Thoracic aorta (tissue), 2 donors: Measurements from ENCODE around the gene UROS. TPM values are rescaled to one million over a fixed set of nuclear protein-coding genes. Genes with fewer than 3 reads are reported as not detected.

Experiments
- ATAC-seq: fragments of 150-250 bp; one replicate; pipeline ENCODE4 v1.8.0; 2017; ENCODE audit warnings: low read depth; ENCODE audit not compliant: insufficient number of reproducible peaks, low FRiP score
- DNase-seq: peaks from one replicate; pipeline ENCODE4 v3.0.0-alpha.2; 2020; ENCODE audit warnings: low spot score
- H3K27ac ChIP-seq, 2 donors: fragments of 200-600 bp; sonication (generic); 1 replicate in 1 of 2; 2 replicates in 1 of 2; pipeline ENCODE4 v1.5.1; 2016; ENCODE audit warnings: mild to moderate bottlenecking in 2 of 2, moderate library complexity in 2 of 2
- H3K27me3 ChIP-seq: fragments of 200-600 bp; sonication (generic); replicated peaks from 2 replicates; pipeline ENCODE4 v1.6.0; 2016; ENCODE audit warnings: mild to moderate bottlenecking; ENCODE audit not compliant: insufficient read depth
- H3K36me3 ChIP-seq: fragments of 200-600 bp; sonication (generic); one replicate; pipeline ENCODE4 v1.5.1; 2016
- H3K4me1 ChIP-seq, 2 donors: fragments of 200-600 bp; sonication (generic); 1 replicate in 1 of 2; 2 replicates in 1 of 2; pipeline versions ENCODE4 v1.5.1 to v1.6.0; 2016; ENCODE audit warnings: low read depth in 2 of 2, mild to moderate bottlenecking in 1 of 2; ENCODE audit not compliant: control insufficient read depth in 1 of 2
- H3K4me3 ChIP-seq: fragments of 200-600 bp; sonication (generic); 2 replicates; pipeline ENCODE4 v1.5.1; 2016; ENCODE audit warnings: mild to moderate bottlenecking
- H3K9me3 ChIP-seq: fragments of 200-600 bp; sonication (generic); 2 replicates; pipeline ENCODE4 v1.5.1; 2016
- total RNA-seq, 2 donors: library from RNA; depleted of rRNA; stranded (reverse); fragments of >200 nt; gene quantifications; one replicate each; pipeline versions ENCODE4 v1.1.0 to v1.2.3, GENCODE V29; 2016
- TF ChIP-seq, protein P1 (sequence below): fragments of 200-600 bp; sonication (generic); IDR thresholded peaks from one replicate; pipeline ENCODE4 v1.5.1; 2019; ENCODE audit warnings: antibody characterized with exemption

UROS gene
- 10 to 100 TPM; 25.5 to 34.3 TPM for total RNA-seq

DNA sequence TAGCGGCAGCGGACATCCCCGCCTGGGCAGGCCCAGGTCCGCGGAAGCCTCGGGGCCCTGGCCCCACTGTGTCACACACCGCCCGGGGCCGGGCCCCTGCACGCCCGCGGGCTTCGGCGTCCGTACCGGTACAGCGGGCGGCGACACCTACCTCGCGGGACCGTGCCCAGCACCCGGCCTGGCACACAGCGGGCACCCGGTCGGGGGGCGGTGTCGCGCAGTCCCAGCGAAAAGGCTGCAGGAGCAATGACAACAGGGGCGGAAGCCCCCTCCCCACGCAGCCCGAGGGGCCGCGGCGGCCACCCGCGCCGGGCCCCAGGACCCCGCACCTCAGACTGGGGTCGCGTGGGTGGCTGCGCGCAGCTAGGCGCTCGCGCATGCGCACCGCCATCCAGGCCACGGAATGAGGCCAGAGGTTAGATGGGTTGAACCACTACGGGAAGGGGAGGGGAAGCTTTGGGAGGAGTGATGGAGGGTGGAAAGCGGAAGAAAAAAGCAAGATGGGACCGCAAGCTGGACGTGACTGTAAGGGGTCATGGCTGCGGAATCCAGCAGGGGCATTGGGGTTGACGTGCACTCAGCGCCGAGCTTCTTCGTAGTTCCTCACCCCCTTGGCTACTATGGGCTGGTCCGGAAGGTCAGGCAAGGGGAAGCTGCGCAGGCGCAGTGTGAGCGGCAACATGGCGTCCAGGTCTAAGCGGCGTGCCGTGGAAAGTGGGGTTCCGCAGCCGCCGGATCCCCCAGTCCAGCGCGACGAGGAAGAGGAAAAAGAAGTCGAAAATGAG is at the start of gene UROS, which contains the start of gene BCCIP:
TSS of gene UROS (minus strand) at position 381 of the 785 bp plus-strand sequence. CDS start 6,759 bp downstream, outside the sequence.
TSS of gene BCCIP (plus strand) at position 669 of the 785 bp plus-strand sequence. CDS start at position 681, 12 bp downstream.
- H3K4me1 ChIP-seq, result peaks cover 16 to 37% of the 10 kb centered on the region in 2 donors
- TF ChIP-seq, protein P1, sequence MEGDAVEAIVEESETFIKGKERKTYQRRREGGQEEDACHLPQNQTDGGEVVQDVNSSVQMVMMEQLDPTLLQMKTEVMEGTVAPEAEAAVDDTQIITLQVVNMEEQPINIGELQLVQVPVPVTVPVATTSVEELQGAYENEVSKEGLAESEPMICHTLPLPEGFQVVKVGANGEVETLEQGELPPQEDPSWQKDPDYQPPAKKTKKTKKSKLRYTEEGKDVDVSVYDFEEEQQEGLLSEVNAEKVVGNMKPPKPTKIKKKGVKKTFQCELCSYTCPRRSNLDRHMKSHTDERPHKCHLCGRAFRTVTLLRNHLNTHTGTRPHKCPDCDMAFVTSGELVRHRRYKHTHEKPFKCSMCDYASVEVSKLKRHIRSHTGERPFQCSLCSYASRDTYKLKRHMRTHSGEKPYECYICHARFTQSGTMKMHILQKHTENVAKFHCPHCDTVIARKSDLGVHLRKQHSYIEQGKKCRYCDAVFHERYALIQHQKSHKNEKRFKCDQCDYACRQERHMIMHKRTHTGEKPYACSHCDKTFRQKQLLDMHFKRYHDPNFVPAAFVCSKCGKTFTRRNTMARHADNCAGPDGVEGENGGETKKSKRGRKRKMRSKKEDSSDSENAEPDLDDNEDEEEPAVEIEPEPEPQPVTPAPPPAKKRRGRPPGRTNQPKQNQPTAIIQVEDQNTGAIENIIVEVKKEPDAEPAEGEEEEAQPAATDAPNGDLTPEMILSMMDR, result no peak
- no peaks in the 10 kb centered on the region for H3K9me3 ChIP-seq
- DNase-seq (peak; percentile 49), ATAC-seq (peak; percentile 97)
- no peaks in the 10 kb centered on the region for H3K27me3 ChIP-seq
- H3K27ac ChIP-seq, result peak within 1 kb of the TSS; percentile 66 to 91
- peak within 1 kb of the TSS; percentile 89 for H3K4me3 ChIP-seq
- peaks cover 2% of the 10 kb centered on the region for H3K36me3 ChIP-seq

DNA sequence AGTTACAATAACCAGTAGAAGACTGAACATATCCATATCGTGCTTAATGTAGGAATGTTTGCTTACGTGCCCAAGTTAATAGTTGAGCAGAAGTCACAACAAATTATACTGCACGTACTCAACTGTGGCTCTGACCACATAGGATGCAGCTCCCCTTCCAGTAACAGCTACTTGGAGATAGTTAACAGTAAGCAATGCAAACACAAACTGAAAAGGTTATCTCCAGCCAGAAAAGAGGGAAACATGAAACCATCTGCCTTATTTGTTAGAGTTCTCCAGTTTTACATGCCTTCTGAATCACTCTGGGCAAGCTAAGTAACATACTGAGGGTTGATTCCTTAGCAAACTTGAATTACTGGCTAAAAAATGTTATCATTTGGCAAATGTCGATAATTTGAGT is 48.3 kb upstream of the UROS start:
- Histone ChIP-seq H3K27me3 (no peaks in the 10 kb centered on the region), H3K27ac (no peak overlapping the region), H3K4me1 (no peaks in the 10 kb centered on the region), H3K9me3 (peaks cover 5% of the 10 kb centered on the region), H3K36me3 (peaks cover 7% of the 10 kb centered on the region), H3K4me3 (no peak overlapping the region)
- ATAC-seq, result no peak
- DNase-seq, result no peak
- TF ChIP-seq, protein P1, result no peak

DNA sequence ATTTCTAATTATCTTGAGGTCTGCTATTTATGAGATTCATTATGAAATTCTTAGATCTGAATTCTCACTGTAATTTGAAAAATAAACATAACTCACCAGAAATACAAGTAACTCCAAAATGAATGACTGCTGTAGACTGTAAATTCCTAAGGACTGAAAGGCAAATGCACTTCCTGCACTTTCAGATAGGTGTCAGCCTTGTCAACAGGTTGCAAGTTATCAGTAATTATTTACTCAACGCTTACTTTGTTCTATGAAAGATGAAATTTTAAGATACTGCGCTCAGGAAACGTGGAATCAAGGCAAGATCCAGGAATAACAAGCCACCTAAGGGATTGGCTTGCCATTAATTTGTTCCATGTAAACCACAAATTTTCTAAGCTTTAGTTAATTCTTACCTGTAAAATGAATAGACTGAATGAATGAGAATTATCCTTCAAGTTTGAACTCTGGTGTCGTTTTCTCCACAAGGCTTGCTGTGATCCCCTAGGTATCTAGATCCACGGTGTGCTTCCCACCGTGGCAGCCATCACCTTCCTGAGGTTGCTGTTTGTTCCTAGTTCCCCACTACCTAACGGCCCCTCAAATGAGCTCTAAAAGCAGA is 45.4 kb upstream of the UROS start:
- DNase-seq (no peak), ATAC-seq (no peak)
- Histone ChIP-seq H3K36me3 (peaks cover 21% of the 10 kb centered on the region), H3K27me3 (no peaks in the 10 kb centered on the region), H3K9me3 (no peaks in the 10 kb centered on the region), H3K4me1 (no peaks in the 10 kb centered on the region), H3K27ac (no peak overlapping the region), H3K4me3 (no peak overlapping the region)
- TF ChIP-seq, protein P1, result peak; percentile 60

DNA sequence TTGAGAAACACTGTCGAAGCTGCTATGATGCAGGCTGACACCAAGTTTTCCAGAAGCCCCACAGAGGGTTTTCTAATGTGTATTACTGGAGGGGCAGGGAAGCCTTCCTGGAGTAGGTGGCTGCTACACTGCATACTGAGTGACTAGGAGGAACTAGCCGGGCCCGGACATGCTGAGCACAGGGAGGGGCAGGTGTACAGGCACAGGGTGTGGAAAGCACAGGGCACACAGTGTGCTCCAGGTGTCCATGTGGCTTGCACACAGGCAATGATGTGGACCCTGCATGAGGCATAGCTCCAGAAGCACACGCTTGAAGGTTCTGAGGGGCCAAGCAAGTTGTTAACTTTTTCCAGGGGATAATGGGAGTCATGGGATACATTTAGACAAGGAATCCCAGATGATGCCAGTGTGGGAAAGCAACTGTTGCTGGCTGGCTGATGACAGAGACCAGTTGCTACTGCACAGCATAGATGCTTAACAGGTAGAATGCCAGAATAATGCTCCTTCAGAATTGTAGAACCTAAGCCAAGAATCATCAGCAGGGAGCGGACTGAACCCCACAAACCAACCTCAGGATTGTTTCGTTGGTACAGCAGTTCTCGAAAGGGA is 43.5 kb upstream of the UROS start:
- Histone ChIP-seq H3K4me1 (no peaks in the 10 kb centered on the region), H3K27me3 (no peaks in the 10 kb centered on the region), H3K36me3 (peaks cover 21% of the 10 kb centered on the region), H3K9me3 (no peaks in the 10 kb centered on the region), H3K4me3 (no peak overlapping the region), H3K27ac (no peak overlapping the region)
- TF ChIP-seq, protein P1, result no peak
- DNase-seq (no peak), ATAC-seq (no peak)

DNA sequence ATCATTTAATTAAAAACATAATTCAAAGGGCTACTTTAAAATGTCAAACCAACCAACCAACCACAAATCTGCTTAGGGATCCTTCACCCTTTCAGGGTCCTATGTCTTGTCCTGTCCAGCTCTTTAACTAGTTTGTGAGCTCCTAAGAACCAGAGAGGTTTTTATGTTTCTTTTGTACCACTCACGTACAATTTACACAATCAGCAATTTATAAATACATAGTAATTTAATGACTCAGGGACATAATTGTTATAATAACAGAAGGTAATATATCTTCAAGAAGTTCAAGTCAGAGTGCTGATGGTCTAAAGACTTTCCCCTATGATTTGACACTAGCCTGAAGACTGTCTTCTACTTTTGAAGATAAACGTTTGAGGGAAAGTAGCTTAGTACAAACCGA is 42.1 kb upstream of the UROS start:
- Histone ChIP-seq H3K36me3 (peaks cover 21% of the 10 kb centered on the region), H3K4me3 (no peak overlapping the region), H3K27me3 (no peaks in the 10 kb centered on the region), H3K27ac (no peak overlapping the region), H3K9me3 (no peaks in the 10 kb centered on the region), H3K4me1 (no peaks in the 10 kb centered on the region)
- TF ChIP-seq, protein P1, result no peak
- ATAC-seq (no peak), DNase-seq (no peak)
